HEK293 (cell line): ENCODE measurements around the gene CREM.
A peak's percentile ranks its signal among the peaks of the same experiment; 100 is the strongest.

Source experiments
- HOXD13 ChIP-seq: sonication (generic); formaldehyde crosslinking; IDR thresholded peaks from 2 replicates; pipeline ENCODE4 v1.8.0; 2022; ENCODE audit warnings: missing genetic modification reagents, borderline replicate concordance
- KLF16 ChIP-seq: fragments of 450-650 bp; formaldehyde crosslinking; IDR thresholded peaks from 2 replicates; pipeline ENCODE4 v1.5.1; 2017; ENCODE audit warnings: missing biosample characterization, missing genetic modification characterization
- MYNN ChIP-seq: fragments of 450-650 bp; formaldehyde crosslinking; IDR thresholded peaks from 2 replicates; pipeline ENCODE4 v1.5.1; 2016; ENCODE audit warnings: missing biosample characterization, missing genetic modification characterization, borderline replicate concordance
- WT1 ChIP-seq: fragments of 450-650 bp; formaldehyde crosslinking; IDR thresholded peaks from 2 replicates; pipeline ENCODE4 v1.5.1; 2016; ENCODE audit warnings: missing biosample characterization, missing genetic modification characterization
- YY2 ChIP-seq: fragments of 450-650 bp; formaldehyde crosslinking; IDR thresholded peaks from 2 replicates; pipeline ENCODE4 v1.5.1; 2016; ENCODE audit warnings: missing biosample characterization, missing genetic modification characterization
- ZBTB17 ChIP-seq: fragments of 450-650 bp; formaldehyde crosslinking; IDR thresholded peaks from 2 replicates; pipeline ENCODE4 v1.5.1; 2016; ENCODE audit warnings: missing biosample characterization, missing genetic modification characterization
- ZBTB20 ChIP-seq: fragments of 450-650 bp; formaldehyde crosslinking; IDR thresholded peaks from 2 replicates; pipeline ENCODE4 v1.5.1; 2016; ENCODE audit warnings: missing biosample characterization, missing genetic modification characterization
- ZBTB21 ChIP-seq: fragments of 450-650 bp; formaldehyde crosslinking; IDR thresholded peaks from 2 replicates; pipeline ENCODE4 v1.5.1; 2017; ENCODE audit warnings: missing biosample characterization, missing genetic modification characterization
- ZBTB8A ChIP-seq: fragments of 450-650 bp; formaldehyde crosslinking; IDR thresholded peaks from 2 replicates; pipeline ENCODE4 v1.5.1; 2016; ENCODE audit warnings: missing biosample characterization, missing genetic modification characterization
- ZFP3 ChIP-seq: fragments of 450-650 bp; formaldehyde crosslinking; IDR thresholded peaks from 2 replicates; pipeline ENCODE4 v1.5.1; 2016; ENCODE audit warnings: low read depth, missing biosample characterization, missing genetic modification characterization
- ZIC2 ChIP-seq: fragments of 450-650 bp; formaldehyde crosslinking; IDR thresholded peaks from 2 replicates; pipeline ENCODE4 v1.5.1; 2016; ENCODE audit warnings: missing biosample characterization, missing genetic modification characterization
- ZNF112 ChIP-seq: fragments of 450-650 bp; formaldehyde crosslinking; IDR thresholded peaks from 2 replicates; pipeline ENCODE4 v1.5.0; 2017; ENCODE audit warnings: missing biosample characterization, missing genetic modification characterization
- ZNF121 ChIP-seq: fragments of 450-650 bp; formaldehyde crosslinking; IDR thresholded peaks from 2 replicates; pipeline ENCODE4 v1.5.1; 2016; ENCODE audit warnings: missing biosample characterization, missing genetic modification characterization
- ZNF132 ChIP-seq: fragments of 450-650 bp; formaldehyde crosslinking; IDR thresholded peaks from 2 replicates; pipeline ENCODE4 v1.5.1; 2017; ENCODE audit warnings: missing biosample characterization, missing genetic modification characterization, borderline replicate concordance
- ZNF148 ChIP-seq: fragments of 450-650 bp; formaldehyde crosslinking; IDR thresholded peaks from 2 replicates; pipeline ENCODE4 v1.5.0; 2017; ENCODE audit warnings: missing biosample characterization, missing genetic modification characterization, borderline replicate concordance
- ZNF174 ChIP-seq: fragments of 450-650 bp; formaldehyde crosslinking; IDR thresholded peaks from 2 replicates; pipeline ENCODE4 v1.5.0; 2017; ENCODE audit warnings: missing biosample characterization, mild to moderate bottlenecking, missing genetic modification characterization
- ZNF18 ChIP-seq: fragments of 450-650 bp; formaldehyde crosslinking; IDR thresholded peaks from 2 replicates; pipeline ENCODE4 v1.5.1; 2016; ENCODE audit warnings: missing biosample characterization, missing genetic modification characterization
- ZNF184 ChIP-seq: fragments of 450-650 bp; IDR thresholded peaks from 2 replicates; pipeline ENCODE4 v1.5.1; 2018; ENCODE audit warnings: missing biosample characterization, mild to moderate bottlenecking, missing genetic modification characterization
- ZNF2 ChIP-seq: fragments of 450-650 bp; formaldehyde crosslinking; IDR thresholded peaks from 2 replicates; pipeline ENCODE4 v1.5.1; 2016; ENCODE audit warnings: missing biosample characterization, missing genetic modification characterization
- ZNF214 ChIP-seq: fragments of 450-650 bp; formaldehyde crosslinking; IDR thresholded peaks from 2 replicates; pipeline ENCODE4 v1.5.1; 2017; ENCODE audit warnings: missing biosample characterization, mild to moderate bottlenecking, missing genetic modification characterization, borderline replicate concordance
- ZNF239 ChIP-seq: fragments of 450-650 bp; formaldehyde crosslinking; IDR thresholded peaks from 2 replicates; pipeline ENCODE4 v1.5.1; 2016; ENCODE audit warnings: missing biosample characterization, missing genetic modification characterization
- ZNF24 ChIP-seq: fragments of 450-650 bp; formaldehyde crosslinking; IDR thresholded peaks from 2 replicates; pipeline ENCODE4 v1.5.1; 2016; ENCODE audit warnings: missing biosample characterization, missing genetic modification characterization
- ZNF324 ChIP-seq: fragments of 450-650 bp; formaldehyde crosslinking; IDR thresholded peaks from 2 replicates; pipeline ENCODE4 v1.5.1; 2016; ENCODE audit warnings: missing biosample characterization, missing genetic modification characterization
- ZNF335 ChIP-seq: fragments of 450-650 bp; formaldehyde crosslinking; conservative IDR thresholded peaks from 2 replicates; pipeline ENCODE4 v1.5.1; 2016; ENCODE audit warnings: missing biosample characterization, missing genetic modification characterization
- ZNF366 ChIP-seq: fragments of 450-650 bp; formaldehyde crosslinking; conservative IDR thresholded peaks from 2 replicates; pipeline ENCODE4 v1.5.1; 2016; ENCODE audit warnings: missing biosample characterization, missing genetic modification characterization
- ZNF404 ChIP-seq: fragments of 450-650 bp; formaldehyde crosslinking; IDR thresholded peaks from 2 replicates; pipeline ENCODE4 v1.5.1; 2017; ENCODE audit warnings: missing biosample characterization, missing genetic modification characterization
- ZNF473 ChIP-seq: fragments of 450-650 bp; formaldehyde crosslinking; IDR thresholded peaks from 2 replicates; pipeline ENCODE4 v1.5.1; 2017; ENCODE audit warnings: missing biosample characterization, missing genetic modification characterization
- ZNF510 ChIP-seq: fragments of 450-650 bp; formaldehyde crosslinking; IDR thresholded peaks from 2 replicates; pipeline ENCODE4 v1.5.1; 2018; ENCODE audit warnings: mild to moderate bottlenecking, missing genetic modification characterization, missing biosample characterization; ENCODE audit not compliant: insufficient replicate concordance
- ZNF514 ChIP-seq: fragments of 450-650 bp; formaldehyde crosslinking; IDR thresholded peaks from 2 replicates; pipeline ENCODE4 v1.5.1; 2016; ENCODE audit warnings: missing biosample characterization, missing genetic modification characterization
- ZNF521 ChIP-seq: fragments of 450-650 bp; formaldehyde crosslinking; IDR thresholded peaks from 2 replicates; pipeline ENCODE4 v1.5.1; 2017; ENCODE audit warnings: missing biosample characterization, mild to moderate bottlenecking, missing genetic modification characterization
- ZNF555 ChIP-seq: fragments of 450-650 bp; formaldehyde crosslinking; conservative IDR thresholded peaks from 2 replicates; pipeline ENCODE4 v1.5.1; 2017; ENCODE audit warnings: missing biosample characterization, mild to moderate bottlenecking, missing genetic modification characterization, inconsistent platforms
- ZNF560 ChIP-seq: fragments of 450-650 bp; formaldehyde crosslinking; IDR thresholded peaks from 2 replicates; pipeline ENCODE4 v1.5.1; 2017; ENCODE audit warnings: missing biosample characterization, missing genetic modification characterization, borderline replicate concordance
- ZNF624 ChIP-seq: fragments of 450-650 bp; formaldehyde crosslinking; IDR thresholded peaks from 2 replicates; pipeline ENCODE4 v1.5.1; 2017; ENCODE audit warnings: missing biosample characterization, missing genetic modification characterization
- ZNF626 ChIP-seq: fragments of 450-650 bp; sonication (Bioruptor Pico); formaldehyde crosslinking; IDR thresholded peaks from 2 replicates; pipeline ENCODE4 v1.5.1; 2018; ENCODE audit warnings: missing biosample characterization, missing genetic modification characterization, inconsistent platforms
- ZNF654 ChIP-seq: fragments of 450-650 bp; formaldehyde crosslinking; IDR thresholded peaks from 2 replicates; pipeline ENCODE4 v1.5.1; 2016; ENCODE audit warnings: low read depth, missing biosample characterization, missing genetic modification characterization
- ZNF768 ChIP-seq: fragments of 450-650 bp; formaldehyde crosslinking; IDR thresholded peaks from 2 replicates; pipeline ENCODE4 v1.5.1; 2018; ENCODE audit warnings: missing biosample characterization, mild to moderate bottlenecking, missing genetic modification characterization
- ZNF785 ChIP-seq: fragments of 450-650 bp; formaldehyde crosslinking; IDR thresholded peaks from 2 replicates; pipeline ENCODE4 v1.5.1; 2016; ENCODE audit warnings: missing biosample characterization, missing genetic modification characterization
- ZNF791 ChIP-seq: fragments of 450-650 bp; formaldehyde crosslinking; IDR thresholded peaks from 2 replicates; pipeline ENCODE4 v1.5.1; 2016; ENCODE audit warnings: missing biosample characterization, missing genetic modification characterization
- ZNF837 ChIP-seq: fragments of 450-650 bp; formaldehyde crosslinking; IDR thresholded peaks from 2 replicates; pipeline ENCODE4 v1.5.1; 2016; ENCODE audit warnings: missing biosample characterization, missing genetic modification characterization
- ZXDB ChIP-seq: fragments of 450-650 bp; formaldehyde crosslinking; IDR thresholded peaks from 2 replicates; pipeline ENCODE4 v1.5.1; 2016; ENCODE audit warnings: missing biosample characterization, missing genetic modification characterization

CREM gene

GRCh38 chr10:35195361-35196306, 69.0 kb downstream of the CREM start (continued):
- TF ChIP-seq ZNF18 (tag by site-specific recombination): no peak; the same call in 1 of the 2 replicates
- TF ChIP-seq ZFP3 (tag by site-specific recombination): no peak
- no peak for TF ChIP-seq YY2 (tag by site-specific recombination)
- no peak for TF ChIP-seq ZNF626
- peak; percentile 99 for TF ChIP-seq ZNF335 (tag by site-specific recombination)
- no peak for TF ChIP-seq ZNF132 (tag by site-specific recombination)
- TF ChIP-seq ZNF239 (tag by site-specific recombination): no peak
- peak; percentile 97 for TF ChIP-seq ZNF324 (tag by site-specific recombination)
- no peak for TF ChIP-seq ZNF555
- peak; percentile 62 for TF ChIP-seq ZBTB8A (tag by site-specific recombination)
- no peak for TF ChIP-seq ZNF404 (tag by site-specific recombination)
- TF ChIP-seq HOXD13 (CRISPR knock-in tag): no peak
- TF ChIP-seq ZBTB17: peak; percentile 97
- no peak for TF ChIP-seq ZNF174 (tag by site-specific recombination)
- no peak for TF ChIP-seq ZNF112
- TF ChIP-seq ZNF791 (tag by site-specific recombination): no peak
- TF ChIP-seq ZBTB20 (tag by site-specific recombination): peak; percentile 75
- peak; percentile 90 for TF ChIP-seq WT1 (tag by site-specific recombination)
- peak; percentile 98 for TF ChIP-seq ZNF2 (tag by site-specific recombination)
- no peak for TF ChIP-seq ZNF510 (tag by site-specific recombination)
- TF ChIP-seq ZNF837: no peak
- TF ChIP-seq ZBTB21 (tag by site-specific recombination): peak; percentile 100
- TF ChIP-seq ZNF24 (tag by site-specific recombination): peak; percentile 98
- TF ChIP-seq ZNF624 (tag by site-specific recombination): no peak
- peak; percentile 13; the same call in 1 of the 2 replicates for TF ChIP-seq ZNF654 (tag by site-specific recombination)
- TF ChIP-seq ZNF514 (tag by site-specific recombination): no peak
- peak; percentile 63; the same call in 1 of the 2 replicates for TF ChIP-seq KLF16 (tag by site-specific recombination)
- no peak for TF ChIP-seq ZNF214
- no peak for TF ChIP-seq ZNF521
- TF ChIP-seq ZIC2 (tag by site-specific recombination): peak; percentile 83
- TF ChIP-seq ZNF785 (tag by site-specific recombination): no peak
- peak; percentile 91 for TF ChIP-seq MYNN (tag by site-specific recombination)
- TF ChIP-seq ZNF768: no peak
- TF ChIP-seq ZNF560 (tag by site-specific recombination): no peak
- TF ChIP-seq ZNF121 (tag by site-specific recombination): no peak
- peak; percentile 96 for TF ChIP-seq ZXDB (tag by site-specific recombination)
- no peak for TF ChIP-seq ZNF473 (tag by site-specific recombination)
- TF ChIP-seq ZNF148 (tag by site-specific recombination): no peak
- TF ChIP-seq ZNF366 (tag by site-specific recombination): peak; percentile 98
- TF ChIP-seq ZNF184 (tag by site-specific recombination): peak; percentile 94
